GM19397 (cell line): ENCODE measurements around the gene GDI2.
A peak's percentile ranks its signal among the peaks of the same experiment; 100 is the strongest.
"Not testable (repeated sequence)": the region's sequence is repeated elsewhere in the genome, so short reads cannot be mapped to it uniquely, and the experiment has no call there.

ENCODE experiments used
- ATAC-seq: cut with Tn5 transposase; IDR thresholded peaks from one replicate; pipeline ENCODE4 v1.9.1; 2021; ENCODE audit warnings: mild to moderate bottlenecking, moderate library complexity; ENCODE audit not compliant: unreplicated experiment

Gene GDI2

GRCh38 chr10:5813341-5814109 is at the start of gene GDI2:
Gene GDI2 (minus strand): TSS chr10:5813434. CDS start chr10:5813258, 176 bp downstream.
- ATAC-seq: peak; percentile 80

GRCh38 chr10:5862360-5862961 is 49.2 kb upstream of the GDI2 start:
- ATAC-seq: peak; percentile 90

GRCh38 chr10:5860066-5860465 is 46.8 kb upstream of the GDI2 start:
- ATAC-seq: no peak

DNA sequence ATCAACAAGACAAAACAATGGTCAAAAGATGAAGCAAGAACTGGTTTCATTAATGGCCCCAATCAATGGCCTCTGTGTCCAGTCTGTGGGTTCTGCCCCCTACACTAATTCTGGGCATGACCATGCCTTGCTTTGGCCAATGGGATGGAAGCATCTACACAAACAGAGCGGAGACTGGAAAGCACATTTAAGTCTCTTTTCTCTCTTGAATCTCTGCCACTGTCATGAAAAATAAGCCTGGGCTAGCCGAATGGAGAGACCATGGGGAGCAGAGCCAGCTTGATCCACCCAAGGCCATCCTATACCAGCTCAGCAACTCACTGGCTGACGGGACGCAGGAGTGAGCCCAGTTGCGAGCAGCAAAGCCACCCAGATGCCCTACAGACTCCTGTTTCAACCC is 45.6 kb upstream of the GDI2 start:
- no peak for ATAC-seq

DNA sequence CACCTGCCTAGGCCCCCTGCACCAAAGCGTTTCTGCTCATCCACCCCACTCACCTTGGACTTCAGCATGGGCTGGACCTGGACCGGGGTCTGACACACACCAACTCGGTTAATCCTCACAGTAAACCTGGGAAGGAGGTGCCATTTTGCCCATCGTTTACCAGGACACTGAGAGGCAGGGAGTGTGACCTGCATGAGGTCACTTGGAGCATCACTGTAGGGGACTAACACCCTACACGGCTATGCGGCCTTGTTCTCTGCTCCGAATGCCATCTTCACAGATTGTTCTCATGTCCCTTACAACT is 43.4 kb upstream of the GDI2 start:
- no peak for ATAC-seq

DNA sequence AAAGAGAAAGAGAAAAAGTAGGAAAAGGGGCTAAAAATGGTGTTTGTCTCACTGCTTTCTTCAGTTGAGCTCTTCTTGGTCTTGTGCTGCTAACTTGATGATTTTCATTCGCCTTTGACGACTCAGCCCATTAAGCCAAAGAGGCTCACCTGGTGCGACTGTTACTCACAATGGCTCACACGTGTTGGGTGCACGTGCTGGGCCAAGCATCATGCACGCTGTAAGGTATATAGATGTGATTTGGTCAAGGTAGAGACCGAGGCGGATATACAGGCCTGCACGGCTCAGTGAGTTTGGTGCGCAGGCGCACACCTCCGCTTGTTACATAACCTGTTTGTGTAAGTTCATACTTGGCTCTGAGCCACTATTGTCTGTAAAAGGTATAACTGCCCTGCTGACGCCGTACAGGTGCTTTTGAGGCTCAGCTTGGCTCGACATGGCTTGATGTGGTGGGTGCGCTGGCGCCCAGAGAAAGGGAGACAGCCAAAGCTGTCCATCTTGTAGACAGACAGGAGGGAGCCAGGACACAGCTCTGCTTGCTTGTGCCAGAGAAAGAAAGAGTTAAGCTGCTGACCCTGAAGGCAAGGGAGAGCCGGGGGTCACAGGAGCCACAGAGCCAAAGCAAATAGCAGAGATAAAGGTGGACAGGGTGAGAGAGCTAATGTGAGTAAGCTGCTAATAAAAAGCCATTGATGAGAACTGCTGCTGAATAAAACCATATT is 42.9 kb upstream of the GDI2 start:
- ATAC-seq: no peak

DNA sequence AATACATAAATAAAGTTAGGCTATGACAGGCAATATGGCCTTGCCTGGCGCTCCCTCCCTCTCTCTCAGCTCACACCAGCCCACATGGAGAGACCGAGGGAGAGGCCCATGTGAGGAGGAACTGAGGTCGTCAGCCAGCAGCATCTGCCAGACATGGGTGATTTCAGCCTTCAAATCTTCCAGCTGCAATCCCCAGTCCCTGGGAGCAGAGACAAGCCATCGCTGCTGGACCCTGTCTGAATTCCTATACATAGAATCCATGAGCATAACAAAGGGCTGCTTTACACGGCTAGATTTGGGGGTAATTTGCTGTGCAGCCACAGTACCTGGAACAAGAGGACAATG is 40.9 kb upstream of the GDI2 start:
- ATAC-seq: no peak

- not testable (repeated sequence) for ATAC-seq
Measured at GRCh38 chr10:5846667-5847066, 33.4 kb upstream of the GDI2 start.

- ATAC-seq: no peak
Measured at GRCh38 chr10:5844345-5845055, 31.3 kb upstream of the GDI2 start.

DNA sequence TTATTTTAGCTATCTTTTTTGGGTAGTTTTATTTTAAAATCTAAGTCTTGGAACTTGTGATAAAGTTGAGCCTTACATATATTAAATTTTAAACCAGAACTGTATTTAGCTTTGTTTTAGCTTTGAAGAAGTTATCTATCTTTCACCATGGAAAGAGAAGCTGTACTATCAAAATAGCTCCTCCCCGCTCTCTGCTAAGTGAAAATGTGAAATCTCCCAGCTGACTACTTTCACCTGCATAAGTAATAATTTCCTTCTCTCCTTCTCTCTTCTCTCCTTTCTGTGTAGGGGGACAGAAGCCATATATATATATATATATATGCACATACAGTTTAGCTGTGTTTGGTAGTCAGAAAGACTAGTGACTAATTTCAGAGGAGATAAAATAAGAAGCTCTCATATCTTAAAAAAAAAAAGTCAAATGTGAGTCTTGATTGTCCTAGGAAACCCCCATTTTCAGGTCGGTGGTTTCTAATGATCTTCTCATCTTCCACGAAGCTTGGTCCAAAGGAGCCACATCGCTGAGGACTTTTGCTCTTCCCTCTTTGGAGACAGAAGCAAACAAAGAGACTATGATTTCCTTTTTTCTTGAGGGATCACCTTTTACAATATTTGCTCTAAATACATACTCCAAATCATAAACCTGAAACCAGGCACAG is 30.6 kb upstream of the GDI2 start:
- no peak for ATAC-seq

DNA sequence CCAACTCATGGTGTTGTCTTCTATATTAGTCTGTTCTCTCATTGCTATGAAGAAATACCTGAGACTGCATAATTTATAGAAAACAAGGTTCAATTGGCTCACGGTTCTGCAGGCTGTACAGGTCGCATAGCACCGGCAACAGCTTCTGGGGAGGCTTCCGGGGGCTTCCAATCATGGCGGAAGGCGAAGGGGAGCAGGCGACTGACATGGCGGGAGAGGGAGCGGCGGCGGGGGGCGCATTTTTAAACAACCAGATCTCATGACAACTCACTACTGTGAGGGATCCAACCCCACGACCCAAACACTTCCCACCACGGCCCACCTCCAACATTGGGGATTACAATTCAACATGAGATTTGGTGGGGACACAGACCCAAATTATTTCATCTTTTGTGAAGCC is 28.7 kb upstream of the GDI2 start:
- no peak for ATAC-seq

DNA sequence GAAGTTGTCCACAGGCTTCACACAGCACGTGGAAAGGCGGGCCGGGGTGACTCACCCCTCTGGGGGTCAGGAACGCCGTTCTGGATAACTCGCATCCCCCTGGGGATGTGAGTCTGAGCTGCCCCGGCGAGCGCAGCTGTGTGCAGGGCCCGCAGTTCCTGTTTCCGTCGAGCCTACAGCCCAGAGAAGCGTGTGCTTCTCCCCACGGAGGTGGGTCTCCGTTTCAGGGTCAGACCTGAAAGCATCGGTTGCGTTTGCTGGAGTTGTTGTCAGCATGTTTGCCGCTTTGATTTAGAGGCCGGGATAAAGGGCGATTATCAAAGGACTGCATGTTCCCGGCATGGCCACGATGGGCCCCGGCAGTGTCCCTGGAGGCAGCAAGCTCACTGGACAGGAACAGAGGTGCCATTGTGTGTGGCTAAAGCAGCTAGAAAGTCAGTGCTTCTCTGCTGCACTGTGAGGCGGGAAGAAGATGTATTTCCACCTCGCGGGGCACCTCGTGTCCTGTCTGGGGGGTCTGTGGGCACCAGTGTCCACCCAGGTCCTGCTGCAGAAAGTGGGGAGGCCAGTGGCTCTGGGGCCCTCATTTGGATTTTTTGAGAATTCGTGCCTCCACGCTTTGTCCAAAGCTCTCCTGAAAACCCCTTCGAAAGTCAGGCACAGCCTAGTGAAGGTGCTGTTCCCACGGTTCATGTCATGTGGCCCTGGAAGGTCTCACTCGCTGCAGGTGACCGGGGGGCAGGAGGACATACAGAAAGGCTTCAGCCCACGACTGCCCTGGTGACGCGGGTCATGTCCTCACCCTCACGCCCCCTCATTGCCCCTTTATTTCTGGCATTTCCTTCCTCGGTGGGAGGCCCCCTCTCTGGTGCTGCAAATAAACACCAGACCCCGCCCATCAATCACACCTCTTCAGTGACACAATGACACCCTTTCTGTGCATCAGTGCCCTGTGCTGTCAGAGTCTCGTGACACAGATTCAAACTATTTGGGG is 27.4 kb upstream of the GDI2 start:
- peak; percentile 84 for ATAC-seq

DNA sequence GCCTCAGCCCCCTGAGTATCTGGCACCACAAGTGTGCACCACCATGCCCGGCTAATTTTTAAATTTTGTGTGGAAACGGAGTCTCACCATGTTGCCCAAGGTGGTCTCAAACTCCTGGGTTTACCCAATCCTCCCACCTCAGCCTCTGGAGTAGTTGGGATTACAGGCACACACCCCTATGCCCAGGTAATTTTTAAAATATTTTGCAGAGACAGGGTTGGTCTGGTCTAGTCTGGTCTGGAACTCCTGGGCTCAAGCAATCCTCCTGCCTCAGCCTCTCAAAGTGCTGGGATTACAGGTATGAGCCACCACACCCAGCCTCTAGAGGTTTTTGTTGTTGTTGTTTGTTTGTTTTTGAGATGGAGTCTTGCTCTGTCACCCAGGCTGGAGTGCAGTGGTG is 22.9 kb upstream of the GDI2 start:
- not testable (repeated sequence) for ATAC-seq

GRCh38 chr10:5835446-5836095 is 22.3 kb upstream of the GDI2 start:
- ATAC-seq: no peak

DNA sequence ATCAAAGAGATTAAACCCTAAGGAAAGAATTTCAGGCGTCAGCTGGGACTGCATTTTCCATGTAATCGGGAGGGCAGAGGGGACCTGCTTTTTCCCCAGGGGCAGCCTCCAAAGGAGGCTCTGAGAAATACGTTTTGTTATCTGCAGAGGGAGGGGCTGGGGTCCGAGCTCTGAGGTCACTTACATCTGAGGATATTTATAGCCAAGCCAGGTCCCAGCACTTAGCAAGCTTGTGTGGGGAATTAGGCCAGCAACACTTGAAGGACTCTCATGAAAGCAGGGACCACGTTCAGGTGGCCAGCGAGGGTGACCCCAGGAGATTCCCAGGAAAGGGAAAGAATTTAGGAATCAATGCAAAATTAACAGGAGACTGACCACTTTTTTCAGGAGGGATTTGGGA is 20.6 kb upstream of the GDI2 start:
- no peak for ATAC-seq

GRCh38 chr10:5832946-5833345 is 19.7 kb upstream of the GDI2 start:
- no peak for ATAC-seq

GRCh38 chr10:5831446-5831782 is 18.2 kb upstream of the GDI2 start:
- ATAC-seq: no peak

- ATAC-seq: no peak
Measured at GRCh38 chr10:5830629-5831445, 17.6 kb upstream of the GDI2 start.

DNA sequence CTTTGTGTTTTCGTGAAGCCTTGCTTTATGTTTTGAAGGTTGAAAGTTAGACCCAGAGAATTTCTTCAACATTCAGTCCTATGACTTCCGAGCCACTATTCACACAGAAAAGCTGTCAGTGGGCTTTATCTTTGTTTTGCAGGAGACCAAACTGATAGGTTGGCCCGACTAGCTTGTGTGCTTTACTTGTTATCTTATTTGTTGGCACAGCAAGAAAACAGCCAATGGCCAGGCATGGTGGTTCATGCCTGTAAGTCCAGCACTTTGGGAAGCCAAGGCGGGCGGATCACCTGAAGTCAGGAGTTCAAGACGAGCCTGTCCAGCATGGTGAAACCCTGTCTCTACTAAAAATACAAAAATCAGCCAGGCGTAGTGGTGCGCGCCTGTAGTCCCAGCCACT is 16.0 kb upstream of the GDI2 start:
- no peak for ATAC-seq
